Measurements from ENCODE around the gene ABR.

Gene ABR

GRCh38 chr17:1012823-1013728, 166.7 kb downstream of the ABR start:
- no peak overlapping the region for H3K27ac ChIP-seq
- TF ChIP-seq, protein P1, sequence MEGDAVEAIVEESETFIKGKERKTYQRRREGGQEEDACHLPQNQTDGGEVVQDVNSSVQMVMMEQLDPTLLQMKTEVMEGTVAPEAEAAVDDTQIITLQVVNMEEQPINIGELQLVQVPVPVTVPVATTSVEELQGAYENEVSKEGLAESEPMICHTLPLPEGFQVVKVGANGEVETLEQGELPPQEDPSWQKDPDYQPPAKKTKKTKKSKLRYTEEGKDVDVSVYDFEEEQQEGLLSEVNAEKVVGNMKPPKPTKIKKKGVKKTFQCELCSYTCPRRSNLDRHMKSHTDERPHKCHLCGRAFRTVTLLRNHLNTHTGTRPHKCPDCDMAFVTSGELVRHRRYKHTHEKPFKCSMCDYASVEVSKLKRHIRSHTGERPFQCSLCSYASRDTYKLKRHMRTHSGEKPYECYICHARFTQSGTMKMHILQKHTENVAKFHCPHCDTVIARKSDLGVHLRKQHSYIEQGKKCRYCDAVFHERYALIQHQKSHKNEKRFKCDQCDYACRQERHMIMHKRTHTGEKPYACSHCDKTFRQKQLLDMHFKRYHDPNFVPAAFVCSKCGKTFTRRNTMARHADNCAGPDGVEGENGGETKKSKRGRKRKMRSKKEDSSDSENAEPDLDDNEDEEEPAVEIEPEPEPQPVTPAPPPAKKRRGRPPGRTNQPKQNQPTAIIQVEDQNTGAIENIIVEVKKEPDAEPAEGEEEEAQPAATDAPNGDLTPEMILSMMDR (IDR thresholded peaks at IDR 0.05) = no peak
- no peak for TF ChIP-seq ZFX (IDR thresholded peaks at IDR 0.05; ENCODE audit: borderline replicate concordance)

DNA sequence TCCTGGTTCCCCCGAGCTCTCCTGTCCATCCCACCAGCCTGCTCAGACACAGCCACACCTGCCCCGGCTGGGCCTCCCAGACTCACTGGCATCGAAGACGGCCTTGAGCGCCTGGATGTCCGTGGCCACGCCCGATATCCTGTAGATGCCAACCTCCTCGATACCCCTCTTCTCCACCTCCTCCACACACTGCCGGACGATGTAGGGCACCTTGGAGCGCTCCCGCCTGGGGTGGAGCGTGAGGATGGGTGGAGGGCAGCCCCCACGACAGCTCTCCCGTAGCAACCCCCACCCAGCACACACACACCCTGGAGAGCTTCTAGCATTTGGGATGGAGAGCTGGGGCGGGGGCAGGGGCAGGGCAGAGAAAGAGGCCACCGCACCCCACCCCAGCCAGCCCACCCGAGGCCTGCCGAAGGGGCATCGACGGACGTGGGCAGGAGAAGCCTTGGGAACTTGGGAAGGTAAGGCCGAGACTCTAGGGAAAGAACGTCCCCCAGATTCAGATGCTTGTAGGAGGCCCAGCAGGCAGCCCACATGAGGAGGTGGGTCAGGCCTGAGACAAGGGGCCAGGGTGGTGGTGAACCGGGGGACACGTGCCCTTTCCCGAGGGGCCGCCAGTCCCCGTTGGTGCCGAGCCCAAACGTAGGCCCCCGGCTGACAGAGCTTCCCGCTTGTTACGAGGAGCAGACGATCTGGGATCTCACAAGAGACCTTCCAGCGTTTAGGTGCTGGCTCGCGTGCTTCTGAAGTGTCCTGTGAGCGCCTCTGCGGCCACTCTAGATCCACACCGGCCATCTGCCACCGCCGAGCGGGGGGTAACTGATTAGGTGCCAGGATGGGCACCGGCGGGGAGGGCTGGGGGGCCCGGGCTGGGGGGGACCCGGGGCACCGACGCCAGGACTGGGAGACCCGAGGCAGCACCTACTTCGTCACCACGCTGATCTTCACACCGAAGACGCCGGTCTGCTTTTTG, 167.7 kb downstream of the ABR start:
- no peak overlapping the region for H3K27ac ChIP-seq
- TF ChIP-seq, protein P1 (IDR thresholded peaks at IDR 0.05) = no peak
- TF ChIP-seq ZFX (IDR thresholded peaks at IDR 0.05; ENCODE audit: borderline replicate concordance) = no peak

DNA sequence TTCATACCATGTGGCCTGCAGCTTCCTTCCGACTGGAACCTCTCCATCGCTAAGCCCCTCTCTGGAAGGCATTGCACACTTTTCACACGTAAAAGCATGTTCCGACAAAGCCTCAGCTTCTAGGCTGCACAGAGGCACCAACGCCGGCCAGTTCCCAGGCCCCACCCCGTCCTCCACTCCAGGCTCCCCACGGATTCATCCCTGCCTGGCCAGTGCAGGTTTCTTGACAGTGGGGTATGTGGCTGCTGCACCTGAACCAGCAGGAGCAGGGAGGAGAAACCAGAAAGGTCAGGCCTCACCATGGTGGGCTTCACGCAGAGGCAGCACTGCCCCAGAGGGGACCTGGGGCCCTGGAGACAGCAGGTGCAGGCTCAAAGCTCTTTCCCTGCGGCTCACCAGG, 168.6 kb downstream of the ABR start:
- H3K27ac ChIP-seq = no peak overlapping the region
- TF ChIP-seq ZFX (IDR thresholded peaks at IDR 0.05; ENCODE audit: borderline replicate concordance) = no peak
- TF ChIP-seq, protein P1 (IDR thresholded peaks at IDR 0.05) = no peak

DNA sequence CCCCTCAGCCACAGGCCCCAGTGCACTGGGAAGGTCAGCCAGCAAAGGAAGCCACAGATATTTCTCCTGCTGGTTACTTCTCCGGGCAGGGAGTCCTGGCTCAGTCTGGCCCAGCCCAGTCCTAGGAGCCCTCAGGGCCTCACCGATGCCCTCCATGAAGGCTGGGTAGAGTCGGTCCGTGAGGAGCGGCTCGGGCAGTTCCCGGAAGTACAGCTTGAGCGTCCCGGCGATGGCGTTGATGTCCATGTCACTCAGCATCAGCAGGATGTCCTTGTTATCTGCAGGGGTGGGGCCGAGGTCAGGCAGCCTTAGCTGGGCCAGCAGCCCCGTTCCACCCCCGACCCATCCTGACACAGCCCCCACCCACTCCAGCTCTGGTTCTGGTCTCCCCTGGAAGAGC, 169.2 kb downstream of the ABR start:
- no peak overlapping the region for H3K27ac ChIP-seq
- TF ChIP-seq ZFX (IDR thresholded peaks at IDR 0.05; ENCODE audit: borderline replicate concordance) = no peak
- TF ChIP-seq, protein P1 (IDR thresholded peaks at IDR 0.05) = no peak

- no peak for TF ChIP-seq ZFX (IDR thresholded peaks at IDR 0.05; ENCODE audit: borderline replicate concordance)
- TF ChIP-seq, protein P1 (IDR thresholded peaks at IDR 0.05) = no peak
- no peak overlapping the region for H3K27ac ChIP-seq
These were observed 169.7 kb downstream of the ABR start for GRCh38 chr17:1010086-1010450.

DNA sequence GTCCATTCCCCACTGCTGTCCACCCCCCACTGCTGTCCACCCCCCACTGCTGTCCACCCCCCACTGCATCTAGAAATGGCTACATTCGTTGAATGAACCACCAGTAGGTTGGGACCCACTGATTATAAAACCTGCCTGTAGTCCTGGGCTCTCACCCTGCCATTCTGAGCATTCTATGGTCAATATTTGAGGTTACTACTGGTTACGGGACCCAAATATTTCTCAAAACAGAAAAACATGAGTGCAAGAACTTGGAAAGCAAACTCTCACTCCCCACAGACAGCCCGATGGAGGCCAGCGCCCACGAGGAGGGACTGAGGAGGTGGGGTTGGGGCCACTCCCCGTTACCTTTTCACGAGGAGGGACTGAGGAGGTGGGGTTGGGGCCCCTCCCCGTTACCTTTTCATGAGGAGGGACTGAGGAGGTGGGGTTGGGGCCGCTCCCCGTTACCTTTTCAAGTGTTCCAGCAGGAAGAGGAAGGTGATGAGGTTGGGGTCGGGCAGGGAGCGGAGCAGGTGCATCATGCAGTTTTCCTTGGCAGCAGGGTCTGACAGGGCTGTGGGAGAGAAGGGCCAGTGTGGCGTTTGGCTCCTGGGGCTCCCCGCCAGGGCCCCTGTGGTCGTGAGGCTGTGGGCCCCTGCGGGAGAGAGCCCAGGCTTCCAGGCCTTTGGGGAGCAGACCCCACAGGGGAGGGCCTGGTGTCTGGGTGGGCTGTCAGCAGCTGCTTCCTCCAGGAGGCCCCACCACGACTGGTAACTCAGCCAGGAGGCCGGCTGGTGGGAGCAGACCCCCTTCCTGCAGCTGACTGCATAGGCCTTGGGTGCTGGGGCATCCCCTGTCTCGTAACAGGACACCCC, 170.3 kb downstream of the ABR start:
- TF ChIP-seq, protein P1 (IDR thresholded peaks at IDR 0.05) = no peak
- TF ChIP-seq ZFX (IDR thresholded peaks at IDR 0.05; ENCODE audit: borderline replicate concordance) = no peak
- no peak overlapping the region for H3K27ac ChIP-seq

All from 22Rv1 (cell line).